Tibial nerve (tissue), 4 donors: ENCODE measurements around the gene SIX6. TPM values are rescaled to one million over a fixed set of nuclear protein-coding genes. Genes with fewer than 3 reads are reported as not detected.

ENCODE experiments used
- DNase-seq, 2 donors: peaks; one replicate each; pipeline ENCODE4 v3.0.0-alpha.2; 2019; ENCODE audit warnings: low spot score in 2 of 2
- H3K27ac ChIP-seq, 4 donors: fragments of 200-600 bp; sonication (generic) in 3 of 4; one replicate each; pipeline ENCODE4 v1.5.1; 2017 to 2019; ENCODE audit warnings: mild to moderate bottlenecking in 1 of 4
- H3K27me3 ChIP-seq, 2 donors: fragments of 200-600 bp; sonication (generic) in 1 of 2; one replicate each; pipeline versions ENCODE4 v1.5.1 to v1.6.0; 2017 to 2019
- H3K36me3 ChIP-seq, 3 donors: fragments of 200-600 bp; sonication (generic); one replicate each; pipeline ENCODE4 v1.5.1; 2018 to 2019
- H3K4me1 ChIP-seq, 4 donors: fragments of 200-600 bp; sonication (generic) in 3 of 4; one replicate each; pipeline ENCODE4 v1.5.1; 2017 to 2019
- H3K4me3 ChIP-seq, 4 donors: fragments of 200-600 bp; sonication (generic) in 3 of 4; one replicate each; pipeline ENCODE4 v1.5.1; 2017 to 2019; ENCODE audit warnings: mild to moderate bottlenecking in 1 of 4, moderate library complexity in 1 of 4
- H3K9me3 ChIP-seq, 4 donors: fragments of 200-600 bp; sonication (generic) in 3 of 4; one replicate each; pipeline ENCODE4 v1.5.1; 2017 to 2019
- CTCF ChIP-seq, 5 experiments: fragments of 200-600 bp in 3 of 5; fragments of 450-650 bp in 2 of 5; sonication (generic) in 3 of 5; IDR thresholded peaks; one replicate each; pipeline ENCODE4 v1.5.1; 2016 to 2019; ENCODE audit warnings: antibody characterized with exemption in 5 of 5, mild to moderate bottlenecking in 3 of 5, moderate library complexity in 2 of 5
- EP300 ChIP-seq, 2 donors: sonication (generic); formaldehyde crosslinking; IDR thresholded peaks; one replicate each; pipeline ENCODE4 v1.6.1; 2017; ENCODE audit warnings: antibody characterized with exemption in 2 of 2, mild to moderate bottlenecking in 1 of 2
- POLR2A ChIP-seq, 2 donors: fragments of 450-650 bp; IDR thresholded peaks; one replicate each; pipeline ENCODE4 v1.6.1; 2017; ENCODE audit warnings: antibody characterized with exemption in 2 of 2, mild to moderate bottlenecking in 2 of 2, moderate library complexity in 2 of 2
- WGBS, 2 donors: methylation state at CpG; one replicate each; pipeline ENCODE4 v1.1.5; 2018; 5-methylcytosine and 5-hydroxymethylcytosine counted together
- small RNA-seq: library from RNA; depleted of rRNA; stranded (forward); fragments of <200 nt; gene quantifications from one replicate; pipeline ENCODE3, GENCODE V24; 2016
- total RNA-seq, 4 donors: library from RNA; depleted of rRNA; stranded (reverse); fragments of >200 nt; gene quantifications; one replicate each; pipeline ENCODE4 v1.1.0, GENCODE V29; 2016

The SIX6 gene
- total RNA-seq, 4 donors from 2014 or later, result not detected

GRCh38 chr14:60544659-60545058 lies 35.7 kb downstream of the SIX6 start:
- WGBS, 2 donors, result 81 to 84% methylated on average over 2 of the region's 2 CpGs
- Histone ChIP-seq H3K27me3 (no peaks in the 10 kb centered on the region), H3K4me3 (no peak overlapping the region), H3K4me1 (no peaks in the 10 kb centered on the region), H3K36me3 (no peaks in the 10 kb centered on the region), H3K27ac (no peak overlapping the region), H3K9me3 (peaks cover 0 to 31% (median 4%) of the 10 kb centered on the region in 4 donors)
- no peak for DNase-seq
- TF ChIP-seq EP300 (IDR thresholded peaks at IDR 0.05), result no peak
- no peak for TF ChIP-seq CTCF (IDR thresholded peaks at IDR 0.05)
- TF ChIP-seq POLR2A (IDR thresholded peaks at IDR 0.05), result no peak

- 62 to 80% methylated on average over 1 of the region's 1 CpG for WGBS, 2 donors
- Histone ChIP-seq H3K4me1 (no peaks in the 10 kb centered on the region), H3K27me3 (no peaks in the 10 kb centered on the region), H3K9me3 (peaks cover 0 to 5% (median 0%) of the 10 kb centered on the region in 4 donors), H3K4me3 (no peak overlapping the region), H3K36me3 (no peaks in the 10 kb centered on the region), H3K27ac (no peak overlapping the region)
- no peak for TF ChIP-seq CTCF (IDR thresholded peaks at IDR 0.05)
- no peak for TF ChIP-seq POLR2A (IDR thresholded peaks at IDR 0.05)
- TF ChIP-seq EP300 (IDR thresholded peaks at IDR 0.05), result no peak
- DNase-seq, result no peak
Measured at GRCh38 chr14:60553808-60554207, 44.9 kb downstream of the SIX6 start.

- WGBS, 2 donors, result 20 to 23% methylated on average over 7 of the region's 7 CpGs
- no peak overlapping the region for H3K4me3 ChIP-seq
- no peaks in the 10 kb centered on the region for H3K27me3 ChIP-seq
- TF ChIP-seq CTCF (IDR thresholded peaks at IDR 0.05) (peak; percentile 36 to 71 (median 54)), POLR2A (IDR thresholded peaks at IDR 0.05) (no peak), EP300 (IDR thresholded peaks at IDR 0.05) (peak in 1 of 2 donors; percentile 7)
- H3K27ac ChIP-seq, result no peak overlapping the region
- peaks cover 0 to 20% (median 0%) of the 10 kb centered on the region in 4 donors for H3K4me1 ChIP-seq
- no peaks in the 10 kb centered on the region for H3K9me3 ChIP-seq
- no peaks in the 10 kb centered on the region for H3K36me3 ChIP-seq
- peak in 1 of 2 donors; percentile 52 for DNase-seq
Measured at GRCh38 chr14:60561845-60562746, 53.1 kb downstream of the SIX6 start.

Small RNA genes lying within 50 kb of the gene (small RNA-seq; reads per million reads assigned to genes)
- gene AL049874.4, result not detected

Other genes with a start within 250 kb of the SIX6 start
- 1 to 10 TPM in 1 of 4 donors, under 1 TPM in 2, not detected in 1; 0.30 to 2.0 (median 0.39) TPM for gene C14orf39, start 23.1 kb upstream of the SIX6 start, total RNA-seq
- 1 to 10 TPM; 5.9 to 7.5 (median 6.2) TPM for gene SIX1, start 140.3 kb downstream of the SIX6 start, total RNA-seq
- 1 to 10 TPM; 2.6 to 8.2 (median 4.7) TPM for gene SIX4, start 215.2 kb downstream of the SIX6 start, total RNA-seq
- 10 to 100 TPM; 32.4 to 48.9 (median 44.6) TPM for gene MNAT1, start 225.6 kb downstream of the SIX6 start, total RNA-seq